OCI-LY7 (cell line): ENCODE data around the gene SAE1.

Experiments used
- EZH2phosphoT487 ChIP-seq: fragments of 200-600 bp; sonication (generic); IDR thresholded peaks from 2 replicates; pipeline ENCODE4 v1.6.1; 2018; ENCODE audit warnings: low read depth, borderline replicate concordance, mild to moderate bottlenecking, mixed run types, antibody characterized with exemption, low read length, moderate library complexity, mixed read lengths
- TF ChIP-seq, protein P1 (sequence below): fragments of 200-600 bp; sonication (generic); conservative IDR thresholded peaks from 2 replicates; pipeline ENCODE4 v1.5.1; 2014; ENCODE audit warnings: mild to moderate bottlenecking, antibody characterized with exemption, low read length, moderate library complexity, mixed read lengths

DNA sequence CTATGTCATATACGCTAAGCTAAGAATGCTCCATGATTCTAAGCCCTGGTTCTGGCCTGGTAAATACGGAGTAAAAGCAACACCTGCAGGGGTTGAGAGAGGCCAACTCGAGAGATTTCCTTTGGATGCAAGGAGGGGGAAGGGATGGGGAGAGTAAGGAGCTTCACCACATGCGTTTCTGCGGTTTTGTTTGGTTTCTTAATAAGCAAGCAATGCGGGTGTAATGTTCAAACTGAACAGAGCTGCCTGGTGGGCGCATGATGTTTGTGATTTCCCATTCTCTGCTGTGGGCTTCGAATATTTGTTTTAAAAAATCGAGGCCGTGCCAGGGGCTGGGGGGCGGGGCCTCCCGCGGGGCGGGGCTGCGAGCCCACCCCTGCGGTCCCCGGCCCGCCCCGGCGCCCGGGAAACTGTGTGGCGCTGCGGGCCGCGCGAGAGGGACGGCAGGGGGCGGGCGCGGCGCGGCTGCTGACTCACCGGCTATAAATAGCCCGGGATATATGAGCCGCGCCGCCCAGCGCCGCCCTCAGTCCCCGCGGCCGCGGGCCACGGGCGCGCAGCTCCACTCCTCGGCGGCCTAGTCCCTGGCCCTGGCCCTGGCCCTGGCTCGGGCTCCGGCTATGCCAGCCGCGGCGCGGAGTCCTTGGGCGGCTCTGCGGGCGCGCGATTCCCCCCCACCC lies 95.3 kb downstream of the SAE1 start:
- TF ChIP-seq EZH2phosphoT487, result no peak
- TF ChIP-seq, protein P1, sequence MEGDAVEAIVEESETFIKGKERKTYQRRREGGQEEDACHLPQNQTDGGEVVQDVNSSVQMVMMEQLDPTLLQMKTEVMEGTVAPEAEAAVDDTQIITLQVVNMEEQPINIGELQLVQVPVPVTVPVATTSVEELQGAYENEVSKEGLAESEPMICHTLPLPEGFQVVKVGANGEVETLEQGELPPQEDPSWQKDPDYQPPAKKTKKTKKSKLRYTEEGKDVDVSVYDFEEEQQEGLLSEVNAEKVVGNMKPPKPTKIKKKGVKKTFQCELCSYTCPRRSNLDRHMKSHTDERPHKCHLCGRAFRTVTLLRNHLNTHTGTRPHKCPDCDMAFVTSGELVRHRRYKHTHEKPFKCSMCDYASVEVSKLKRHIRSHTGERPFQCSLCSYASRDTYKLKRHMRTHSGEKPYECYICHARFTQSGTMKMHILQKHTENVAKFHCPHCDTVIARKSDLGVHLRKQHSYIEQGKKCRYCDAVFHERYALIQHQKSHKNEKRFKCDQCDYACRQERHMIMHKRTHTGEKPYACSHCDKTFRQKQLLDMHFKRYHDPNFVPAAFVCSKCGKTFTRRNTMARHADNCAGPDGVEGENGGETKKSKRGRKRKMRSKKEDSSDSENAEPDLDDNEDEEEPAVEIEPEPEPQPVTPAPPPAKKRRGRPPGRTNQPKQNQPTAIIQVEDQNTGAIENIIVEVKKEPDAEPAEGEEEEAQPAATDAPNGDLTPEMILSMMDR, result peak; percentile 43; the same call in 1 of the 2 replicates
